Vagina (tissue), 2 donors: ENCODE measurements around the gene ZBTB16. TPM values are rescaled to one million over a fixed set of nuclear protein-coding genes. Genes with fewer than 3 reads are reported as not detected.

Experiments
- DNase-seq, 2 donors: peaks; one replicate each; pipeline ENCODE4 v3.0.0-alpha.2; 2017; ENCODE audit errors: extremely low spot score in 2 of 2
- H3K27ac ChIP-seq: fragments of 200-600 bp; sonication (generic); one replicate; pipeline ENCODE4 v1.5.1; 2019
- H3K27me3 ChIP-seq: fragments of 200-600 bp; sonication (generic); one replicate; pipeline ENCODE4 v1.5.1; 2019
- H3K36me3 ChIP-seq, 2 donors: fragments of 200-600 bp; sonication (generic); one replicate each; pipeline ENCODE4 v1.5.1; 2017 to 2019
- H3K4me1 ChIP-seq: fragments of 200-600 bp; sonication (generic); one replicate; pipeline ENCODE4 v1.5.1; 2019
- H3K4me3 ChIP-seq, 2 donors: fragments of 200-600 bp; sonication (generic); 1 replicate in 1 of 2; 2 replicates in 1 of 2; pipeline ENCODE4 v1.5.1; 2016 to 2019
- H3K9me3 ChIP-seq: fragments of 200-600 bp; sonication (generic); one replicate; pipeline ENCODE4 v1.5.1; 2019
- CTCF ChIP-seq, 3 experiments: fragments of 450-650 bp in 2 of 3; fragments of 200-600 bp in 1 of 3; sonication (generic) in 1 of 3; IDR thresholded peaks; one replicate each; pipeline ENCODE4 v1.5.1; 2017 to 2019; ENCODE audit warnings: antibody characterized with exemption in 3 of 3, mild to moderate bottlenecking in 2 of 3, moderate library complexity in 2 of 3
- POLR2A ChIP-seq, 2 donors: fragments of 450-650 bp; IDR thresholded peaks; one replicate each; pipeline ENCODE4 v1.6.1; 2017; ENCODE audit warnings: antibody characterized with exemption in 2 of 2, mild to moderate bottlenecking in 2 of 2, moderate library complexity in 2 of 2
- POLR2AphosphoS5 ChIP-seq, 2 donors: sonication (generic); formaldehyde crosslinking; IDR thresholded peaks; one replicate each; pipeline ENCODE4 v1.9.0; 2017; ENCODE audit warnings: antibody characterized with exemption in 2 of 2, mild to moderate bottlenecking in 2 of 2, low read depth in 1 of 2; ENCODE audit not compliant: insufficient read depth in 1 of 2
- intact Hi-C: fragments of 100-400 bp; cut with DNase I; formaldehyde crosslinking; loops from one replicate; pipeline ENCODE4 v1.15.1; 2023
- total RNA-seq: library from RNA; depleted of rRNA; stranded (reverse); fragments of >200 nt; gene quantifications from one replicate; pipeline ENCODE4 v1.2.3, GENCODE V29; 2016

The ZBTB16 gene
- total RNA-seq, 1 donor from 2014 or later = 243 TPM

GRCh38 chr11:114091516-114092397 lies 32.2 kb downstream of the ZBTB16 start:
- H3K27me3 ChIP-seq = no peaks in the 10 kb centered on the region
- TF ChIP-seq CTCF (IDR thresholded peaks at IDR 0.05) (no peak), POLR2A (IDR thresholded peaks at IDR 0.05) (no peak), POLR2AphosphoS5 (IDR thresholded peaks at IDR 0.05; ENCODE audit: insufficient read depth in 1 of 2, low read depth in 1 of 2) (no peak)
- H3K4me1 ChIP-seq = peaks cover 84% of the 10 kb centered on the region
- H3K4me3 ChIP-seq = no peak overlapping the region
- H3K27ac ChIP-seq = peak overlapping the region; percentile 34
- DNase-seq = no peak
- H3K36me3 ChIP-seq = peaks cover 0 to 43% of the 10 kb centered on the region in 2 donors
- no peaks in the 10 kb centered on the region for H3K9me3 ChIP-seq
- intact Hi-C loops = no loop called here

- intact Hi-C loops = no loop called here
- no peak for DNase-seq
- H3K9me3 ChIP-seq = no peaks in the 10 kb centered on the region
- TF ChIP-seq POLR2A (IDR thresholded peaks at IDR 0.05) (no peak), CTCF (IDR thresholded peaks at IDR 0.05) (no peak), POLR2AphosphoS5 (IDR thresholded peaks at IDR 0.05; ENCODE audit: insufficient read depth in 1 of 2, low read depth in 1 of 2) (no peak)
- peaks cover 0 to 41% of the 10 kb centered on the region in 2 donors for H3K36me3 ChIP-seq
- H3K4me1 ChIP-seq = peaks cover 80% of the 10 kb centered on the region
- no peaks in the 10 kb centered on the region for H3K27me3 ChIP-seq
- no peak overlapping the region for H3K4me3 ChIP-seq
- H3K27ac ChIP-seq = peak overlapping the region; percentile 22
Measured at GRCh38 chr11:114092478-114092877, 33.0 kb downstream of the ZBTB16 start.

GRCh38 chr11:114092953-114093352 lies 33.4 kb downstream of the ZBTB16 start:
- Histone ChIP-seq H3K4me1 (peaks cover 80% of the 10 kb centered on the region), H3K27ac (no peak overlapping the region), H3K27me3 (no peaks in the 10 kb centered on the region), H3K36me3 (peaks cover 0 to 36% of the 10 kb centered on the region in 2 donors), H3K4me3 (no peak overlapping the region), H3K9me3 (no peaks in the 10 kb centered on the region)
- no peak for DNase-seq
- TF ChIP-seq POLR2AphosphoS5 (IDR thresholded peaks at IDR 0.05; ENCODE audit: insufficient read depth in 1 of 2, low read depth in 1 of 2) = no peak
- TF ChIP-seq POLR2A (IDR thresholded peaks at IDR 0.05) = no peak
- no peak for TF ChIP-seq CTCF (IDR thresholded peaks at IDR 0.05)
- intact Hi-C loops = no loop called here

- no peaks in the 10 kb centered on the region for H3K27me3 ChIP-seq
- DNase-seq = no peak
- H3K4me1 ChIP-seq = peaks cover 77% of the 10 kb centered on the region
- peaks cover 0 to 22% of the 10 kb centered on the region in 2 donors for H3K36me3 ChIP-seq
- intact Hi-C loops = no loop called here
- no peaks in the 10 kb centered on the region for H3K9me3 ChIP-seq
- H3K27ac ChIP-seq = no peak overlapping the region
- TF ChIP-seq POLR2AphosphoS5 (IDR thresholded peaks at IDR 0.05; ENCODE audit: insufficient read depth in 1 of 2, low read depth in 1 of 2) = no peak
- no peak for TF ChIP-seq CTCF (IDR thresholded peaks at IDR 0.05)
- no peak overlapping the region for H3K4me3 ChIP-seq
Measured at GRCh38 chr11:114094516-114094915, 35.0 kb downstream of the ZBTB16 start.

- no peak overlapping the region for H3K27ac ChIP-seq
- H3K27me3 ChIP-seq = no peaks in the 10 kb centered on the region
- no peak for DNase-seq
- peaks cover 0 to 26% of the 10 kb centered on the region in 2 donors for H3K36me3 ChIP-seq
- peaks cover 77% of the 10 kb centered on the region for H3K4me1 ChIP-seq
- no peaks in the 10 kb centered on the region for H3K9me3 ChIP-seq
- intact Hi-C loops = no loop called here
- no peak for TF ChIP-seq POLR2AphosphoS5 (IDR thresholded peaks at IDR 0.05; ENCODE audit: insufficient read depth in 1 of 2, low read depth in 1 of 2)
- no peak for TF ChIP-seq CTCF (IDR thresholded peaks at IDR 0.05)
- no peak for TF ChIP-seq POLR2A (IDR thresholded peaks at IDR 0.05)
- H3K4me3 ChIP-seq = no peak overlapping the region
Measured at GRCh38 chr11:114095899-114096298, 36.4 kb downstream of the ZBTB16 start.
